Nephron (organoid): ENCODE data around the gene NBL1.
"Not testable (repeated sequence)": the region's sequence is repeated elsewhere in the genome, so short reads cannot be mapped to it uniquely, and the experiment has no call there.

Experiments used
- H3K27ac Mint-ChIP-seq, 3 experiments: 2 replicates each; pipeline ENCODE4 v1.8.0; 2020; ENCODE audit warnings: mixed read lengths in 3 of 3, mild to moderate bottlenecking in 2 of 3, moderate library complexity in 1 of 3
- H3K27me3 Mint-ChIP-seq: 2 replicates; pipeline ENCODE4 v1.8.0; 2021; ENCODE audit warnings: low read depth, mild to moderate bottlenecking, moderate library complexity, mixed read lengths
- H3K36me3 Mint-ChIP-seq: 2 replicates; pipeline ENCODE4 v1.8.0; 2020; ENCODE audit warnings: low read depth, mixed read lengths
- H3K4me1 Mint-ChIP-seq: 2 replicates; pipeline ENCODE4 v1.8.0; 2020; ENCODE audit warnings: mixed read lengths
- H3K4me3 Mint-ChIP-seq, 3 experiments: 2 replicates each; pipeline ENCODE4 v1.8.0; 2020; ENCODE audit warnings: mild to moderate bottlenecking in 3 of 3, mixed read lengths in 3 of 3, moderate library complexity in 2 of 3
- H3K9me3 Mint-ChIP-seq: 2 replicates; pipeline ENCODE4 v1.8.0; 2020; ENCODE audit warnings: mixed read lengths
- CTCF ChIP-seq, 3 experiments: fragments of 200-600 bp; sonication (generic); IDR thresholded peaks; one replicate each; pipeline ENCODE4 v1.5.0; 2021; ENCODE audit warnings: antibody characterized with exemption in 3 of 3; ENCODE audit not compliant: unreplicated experiment in 3 of 3

Gene NBL1

GRCh38 chr1:19633106-19633505 lies 11.0 kb upstream of the NBL1 start:
- H3K4me3 Mint-ChIP-seq: no peak overlapping the region
- no peaks in the 10 kb centered on the region for H3K9me3 Mint-ChIP-seq
- H3K4me1 Mint-ChIP-seq: no peaks in the 10 kb centered on the region
- H3K36me3 Mint-ChIP-seq: peaks cover 13% of the 10 kb centered on the region
- TF ChIP-seq CTCF (IDR thresholded peaks at IDR 0.05; ENCODE audit: unreplicated experiment in 3 of 3): no peak
- no peak overlapping the region for H3K27ac Mint-ChIP-seq
- peaks cover 4% of the 10 kb centered on the region for H3K27me3 Mint-ChIP-seq

GRCh38 chr1:19635064-19635463 lies 9.0 kb upstream of the NBL1 start:
- not testable (repeated sequence) for H3K4me1 Mint-ChIP-seq, H3K27ac Mint-ChIP-seq, H3K36me3 Mint-ChIP-seq, H3K9me3 Mint-ChIP-seq, H3K27me3 Mint-ChIP-seq, H3K4me3 Mint-ChIP-seq

- peaks cover 8% of the 10 kb centered on the region for H3K4me1 Mint-ChIP-seq
Measured at GRCh38 chr1:19635646-19636045, 8.5 kb upstream of the NBL1 start.

GRCh38 chr1:19636065-19636464 lies 8.0 kb upstream of the NBL1 start:
- Mint-ChIP-seq H3K9me3 (no peaks in the 10 kb centered on the region), H3K4me3 (no peak overlapping the region), H3K36me3 (no peaks in the 10 kb centered on the region), H3K27me3 (peaks cover 14% of the 10 kb centered on the region), H3K27ac (no peak overlapping the region), H3K4me1 (peaks cover 8% of the 10 kb centered on the region)
- no peak for TF ChIP-seq CTCF (IDR thresholded peaks at IDR 0.05; ENCODE audit: unreplicated experiment in 3 of 3)

More at GRCh38 chr1:19635646-19636045, 8.5 kb upstream of the NBL1 start:
- H3K4me3 Mint-ChIP-seq: no peak overlapping the region
- H3K36me3 Mint-ChIP-seq: no peaks in the 10 kb centered on the region
- peaks cover 14% of the 10 kb centered on the region for H3K27me3 Mint-ChIP-seq
- no peak for TF ChIP-seq CTCF (IDR thresholded peaks at IDR 0.05; ENCODE audit: unreplicated experiment in 3 of 3)
- no peak overlapping the region for H3K27ac Mint-ChIP-seq
- no peaks in the 10 kb centered on the region for H3K9me3 Mint-ChIP-seq

- H3K27me3 Mint-ChIP-seq: peaks cover 21% of the 10 kb centered on the region
- H3K27ac Mint-ChIP-seq, H3K4me1 Mint-ChIP-seq, H3K36me3 Mint-ChIP-seq, H3K4me3 Mint-ChIP-seq, H3K9me3 Mint-ChIP-seq: not testable (repeated sequence)
Measured at GRCh38 chr1:19636749-19637148, 7.4 kb upstream of the NBL1 start.

- Mint-ChIP-seq H3K4me1 (peaks cover 8% of the 10 kb centered on the region), H3K9me3 (no peaks in the 10 kb centered on the region), H3K36me3 (no peaks in the 10 kb centered on the region), H3K4me3 (no peak overlapping the region), H3K27ac (no peak overlapping the region), H3K27me3 (peaks cover 30% of the 10 kb centered on the region)
- no peak for TF ChIP-seq CTCF (IDR thresholded peaks at IDR 0.05; ENCODE audit: unreplicated experiment in 3 of 3)
Measured at GRCh38 chr1:19637606-19638005, 6.5 kb upstream of the NBL1 start.

GRCh38 chr1:19639228-19639627 lies 4.9 kb upstream of the NBL1 start:
- H3K9me3 Mint-ChIP-seq, H3K4me3 Mint-ChIP-seq, H3K36me3 Mint-ChIP-seq, H3K27ac Mint-ChIP-seq: not testable (repeated sequence)
- Mint-ChIP-seq H3K4me1 (peaks cover 18% of the 10 kb centered on the region), H3K27me3 (peaks cover 40% of the 10 kb centered on the region)

GRCh38 chr1:19639999-19640362 lies 4.1 kb upstream of the NBL1 start:
- Mint-ChIP-seq H3K36me3 (no peaks in the 10 kb centered on the region), H3K27me3 (peaks cover 44% of the 10 kb centered on the region), H3K27ac (peak overlapping the region; percentile 12 to 44 (median 31)), H3K4me3 (peak overlapping the region in 2 of 3 experiments; percentile 17 to 51), H3K4me1 (peaks cover 18% of the 10 kb centered on the region), H3K9me3 (no peaks in the 10 kb centered on the region)
- TF ChIP-seq CTCF (IDR thresholded peaks at IDR 0.05; ENCODE audit: unreplicated experiment in 3 of 3): no peak
